Measurements from ENCODE around the gene FOXP4. TPM values are rescaled to one million over a fixed set of nuclear protein-coding genes. Genes with fewer than 3 reads are reported as not detected.
A peak's percentile ranks its signal among the peaks of the same experiment; 100 is the strongest.

FOXP4 gene
- total and polyA plus RNA-seq, 8 donors, result 7.9 to 70.4 (median 30.7) TPM

- no peak overlapping the region for H3K4me3 ChIP-seq
- H3K4me1 ChIP-seq, result peaks cover 25 to 66% (median 50%) of the 10 kb centered on the region in 4 donors
- intact Hi-C loops (cut with DNase I; ENCODE audit: low total_unique reads), result no loop called here
- H3K36me3 ChIP-seq, result no peaks in the 10 kb centered on the region
- WGBS, 5 donors, result 37 to 66% (median 46%) methylated on average over 7 of the region's 7 CpGs
- TF ChIP-seq POLR2A (IDR thresholded peaks at IDR 0.05), result no peak
- no peak for TF ChIP-seq EP300 (IDR thresholded peaks at IDR 0.05)
- no peak for TF ChIP-seq CTCF (IDR thresholded peaks at IDR 0.05)
- TF ChIP-seq POLR2AphosphoS5 (IDR thresholded peaks at IDR 0.05), result no peak
- no peak for DNase-seq
- no peaks in the 10 kb centered on the region for H3K9me3 ChIP-seq
- peaks cover 0 to 28% (median 0%) of the 10 kb centered on the region in 3 donors for H3K27me3 ChIP-seq
- H3K27ac ChIP-seq, result peak overlapping the region in 3 of 5 donors; percentile 20 to 46 (median 32)
Measured at GRCh38 chr6:41524634-41525011, 21.6 kb upstream of the FOXP4 start.

GRCh38 chr6:41527721-41528408 lies 18.3 kb upstream of the FOXP4 start:
- peaks cover 0 to 34% (median 0%) of the 10 kb centered on the region in 3 donors for H3K27me3 ChIP-seq
- no peaks in the 10 kb centered on the region for H3K9me3 ChIP-seq
- TF ChIP-seq POLR2A (IDR thresholded peaks at IDR 0.05), result no peak
- no peak for TF ChIP-seq CTCF (IDR thresholded peaks at IDR 0.05)
- no peak for TF ChIP-seq POLR2AphosphoS5 (IDR thresholded peaks at IDR 0.05)
- TF ChIP-seq EP300 (IDR thresholded peaks at IDR 0.05), result no peak
- WGBS, 5 donors, result 14 to 22% (median 20%) methylated on average over 11 to 14 of the region's 14 CpGs
- DNase-seq, result peak; percentile 65 to 82
- no peaks in the 10 kb centered on the region for H3K36me3 ChIP-seq
- intact Hi-C loops (cut with DNase I; ENCODE audit: low total_unique reads), result no loop called here
- H3K4me3 ChIP-seq, result peak overlapping the region in 1 of 4 donors; percentile 18
- peaks cover 18 to 63% (median 51%) of the 10 kb centered on the region in 4 donors for H3K4me1 ChIP-seq
- H3K27ac ChIP-seq, result peak overlapping the region; percentile 41 to 69 (median 44)

GRCh38 chr6:41528409-41528963 lies 17.7 kb upstream of the FOXP4 start:
- Histone ChIP-seq H3K27ac (peak overlapping the region; percentile 41 to 69 (median 44)), H3K27me3 (peaks cover 0 to 28% (median 0%) of the 10 kb centered on the region in 3 donors), H3K4me1 (peaks cover 18 to 57% (median 45%) of the 10 kb centered on the region in 4 donors), H3K36me3 (no peaks in the 10 kb centered on the region), H3K4me3 (peak overlapping the region in 1 of 4 donors; percentile 18), H3K9me3 (no peaks in the 10 kb centered on the region)
- WGBS, 5 donors, result 40 to 59% (median 48%) methylated on average over 11 of the region's 11 CpGs
- TF ChIP-seq EP300 (IDR thresholded peaks at IDR 0.05) (no peak), POLR2A (IDR thresholded peaks at IDR 0.05) (no peak), POLR2AphosphoS5 (IDR thresholded peaks at IDR 0.05) (no peak), CTCF (IDR thresholded peaks at IDR 0.05) (no peak)
- no peak for DNase-seq
- intact Hi-C loops (cut with DNase I; ENCODE audit: low total_unique reads), result no loop called here

- no peak for DNase-seq
- Histone ChIP-seq H3K4me3 (no peak overlapping the region), H3K27ac (peak overlapping the region in 1 of 5 donors; percentile 69), H3K27me3 (peaks cover 0 to 28% (median 0%) of the 10 kb centered on the region in 3 donors), H3K9me3 (no peaks in the 10 kb centered on the region), H3K36me3 (no peaks in the 10 kb centered on the region), H3K4me1 (peaks cover 18 to 52% (median 41%) of the 10 kb centered on the region in 4 donors)
- no peak for TF ChIP-seq EP300 (IDR thresholded peaks at IDR 0.05)
- TF ChIP-seq POLR2AphosphoS5 (IDR thresholded peaks at IDR 0.05), result no peak
- no peak for TF ChIP-seq CTCF (IDR thresholded peaks at IDR 0.05)
- no peak for TF ChIP-seq POLR2A (IDR thresholded peaks at IDR 0.05)
- WGBS, 5 donors, result 39 to 76% (median 57%) methylated on average over 4 to 5 of the region's 5 CpGs
- intact Hi-C loops (cut with DNase I; ENCODE audit: low total_unique reads), result no loop called here
Measured at GRCh38 chr6:41529049-41529448, 17.1 kb upstream of the FOXP4 start.
